Left lung (tissue), 10 donors: ENCODE data around the gene SLC25A21. TPM values are rescaled to one million over a fixed set of nuclear protein-coding genes. Genes with fewer than 3 reads are reported as not detected.

ENCODE experiments used
- ATAC-seq: fragments of 200-7000 bp; cut with Tn5 transposase; one replicate; pipeline ENCODE4 v1.9.1; 2020; ENCODE audit warnings: moderate library complexity
- DNase-seq, 4 donors: peaks; one replicate each; pipeline ENCODE4 v3.0.0-alpha.2; 2013 to 2020
- H3K27ac ChIP-seq, 2 donors: fragments of 200-600 bp; sonication (generic) in 1 of 2; one replicate each; pipeline versions ENCODE4 v1.5.0 to v1.8.0; 2020 to 2021
- H3K27me3 ChIP-seq, 2 donors: fragments of 200-600 bp; sonication (generic) in 1 of 2; one replicate each; pipeline versions ENCODE4 v1.5.0 to v1.8.0; 2020 to 2021
- H3K36me3 ChIP-seq, 2 donors: fragments of 200-600 bp; sonication (generic) in 1 of 2; one replicate each; pipeline versions ENCODE4 v1.5.0 to v1.8.0; 2020 to 2021
- H3K4me1 ChIP-seq, 2 donors: fragments of 200-600 bp; one replicate each; pipeline ENCODE4 v1.8.0; 2021
- H3K4me3 ChIP-seq, 2 donors: fragments of 200-600 bp; sonication (generic) in 1 of 2; one replicate each; pipeline versions ENCODE4 v1.5.0 to v1.8.0; 2020 to 2021; ENCODE audit warnings: mild to moderate bottlenecking in 1 of 2
- H3K9me3 ChIP-seq, 2 donors: fragments of 200-600 bp; sonication (generic) in 1 of 2; one replicate each; pipeline versions ENCODE4 v1.5.0 to v1.8.0; 2020 to 2021
- CTCF ChIP-seq, 2 donors: fragments of 200-600 bp; sonication (generic) in 1 of 2; IDR thresholded peaks; one replicate each; pipeline versions ENCODE4 v1.5.0 to v1.8.0; 2021; ENCODE audit warnings: antibody characterized with exemption in 2 of 2
- intact Hi-C, 2 donors: fragments of 100-400 bp; cut with DNase I; formaldehyde crosslinking; loops; one replicate each; pipeline versions ENCODE4 v1.11.2 to v1.14.2; 2022
- polyA plus RNA-seq, 6 donors: library from polyadenylated mRNA; unstranded; fragments of 120-200 nt; gene quantifications; one replicate each; pipeline ENCODE4 v1.2.1, GENCODE V29; 2013; ENCODE audit not compliant: insufficient read length in 6 of 6
- total RNA-seq, 2 donors: library from RNA; stranded (reverse); fragmentation: NEBNext Ultra II Directional; extraction: Animal tissue kit (Norgen Biotek cat#: 25700); gene quantifications; one replicate each; pipeline ENCODE4 v1.2.1, GENCODE V29; 2021
- donor health status: DM: no; HTN: yes; CAD: no.
- donor health status: DM: no; HTN: no; CAD: no.

SLC25A21 gene
- total and polyA plus RNA-seq, 8 donors, result 0.47 to 3.7 (median 2.7) TPM

- peaks cover 0 to 7% of the 10 kb centered on the region in 2 donors for H3K4me1 ChIP-seq
- no peak overlapping the region for H3K27ac ChIP-seq
- no peaks in the 10 kb centered on the region for H3K36me3 ChIP-seq
- no peak for TF ChIP-seq CTCF (IDR thresholded peaks at IDR 0.05)
- H3K27me3 ChIP-seq, result no peaks in the 10 kb centered on the region
- ATAC-seq, result no peak
- intact Hi-C loops, result no loop called here
- H3K4me3 ChIP-seq, result no peak overlapping the region
- H3K9me3 ChIP-seq, result no peaks in the 10 kb centered on the region
- DNase-seq, result no peak
These were observed 27.0 kb downstream of the SLC25A21 start for GRCh38 chr14:37145395-37145794.

GRCh38 chr14:37144729-37145363, 27.6 kb downstream of the SLC25A21 start:
- Histone ChIP-seq H3K4me1 (peaks cover 0 to 1% of the 10 kb centered on the region in 2 donors), H3K27me3 (no peaks in the 10 kb centered on the region), H3K36me3 (no peaks in the 10 kb centered on the region), H3K4me3 (no peak overlapping the region), H3K27ac (no peak overlapping the region), H3K9me3 (no peaks in the 10 kb centered on the region)
- ATAC-seq (no peak), DNase-seq (no peak)
- intact Hi-C loops, result no loop called here
- no peak for TF ChIP-seq CTCF (IDR thresholded peaks at IDR 0.05)

- no peak overlapping the region for H3K4me3 ChIP-seq
These were observed 28.9 kb downstream of the SLC25A21 start for GRCh38 chr14:37143475-37143874.

GRCh38 chr14:37142835-37143401, 29.5 kb downstream of the SLC25A21 start:
- DNase-seq (no peak), ATAC-seq (no peak)
- TF ChIP-seq CTCF (IDR thresholded peaks at IDR 0.05), result no peak
- intact Hi-C loops, result no loop called here
- no peak overlapping the region for H3K27ac ChIP-seq
- H3K36me3 ChIP-seq, result no peaks in the 10 kb centered on the region
- H3K4me1 ChIP-seq, result no peaks in the 10 kb centered on the region
- H3K27me3 ChIP-seq, result no peaks in the 10 kb centered on the region
- H3K9me3 ChIP-seq, result no peaks in the 10 kb centered on the region
- no peak overlapping the region for H3K4me3 ChIP-seq

More at GRCh38 chr14:37143475-37143874, 28.9 kb downstream of the SLC25A21 start:
- Histone ChIP-seq H3K27me3 (no peaks in the 10 kb centered on the region), H3K36me3 (no peaks in the 10 kb centered on the region), H3K4me1 (no peaks in the 10 kb centered on the region), H3K27ac (no peak overlapping the region), H3K9me3 (no peaks in the 10 kb centered on the region)
- TF ChIP-seq CTCF (IDR thresholded peaks at IDR 0.05), result no peak
- intact Hi-C loops, result no loop called here
- ATAC-seq, result no peak
- DNase-seq, result no peak

GRCh38 chr14:37140176-37140575, 32.2 kb downstream of the SLC25A21 start:
- no peak for ATAC-seq
- H3K9me3 ChIP-seq, result no peaks in the 10 kb centered on the region
- no peak overlapping the region for H3K27ac ChIP-seq
- no peak for DNase-seq
- no peaks in the 10 kb centered on the region for H3K36me3 ChIP-seq
- H3K4me1 ChIP-seq, result no peaks in the 10 kb centered on the region
- H3K4me3 ChIP-seq, result no peak overlapping the region
- no peaks in the 10 kb centered on the region for H3K27me3 ChIP-seq
- no peak for TF ChIP-seq CTCF (IDR thresholded peaks at IDR 0.05)
- intact Hi-C loops, result no loop called here
